Measurements from ENCODE around the gene RHO. TPM values are rescaled to one million over a fixed set of nuclear protein-coding genes. Genes with fewer than 3 reads are reported as not detected.
"Not testable (repeated sequence)": the region's sequence is repeated elsewhere in the genome, so short reads cannot be mapped to it uniquely, and the experiment has no call there.

RHO gene
- polyA plus RNA-seq, 4 donors = 0.06 to 0.19 (median 0.12) TPM; not detected in 1

DNA sequence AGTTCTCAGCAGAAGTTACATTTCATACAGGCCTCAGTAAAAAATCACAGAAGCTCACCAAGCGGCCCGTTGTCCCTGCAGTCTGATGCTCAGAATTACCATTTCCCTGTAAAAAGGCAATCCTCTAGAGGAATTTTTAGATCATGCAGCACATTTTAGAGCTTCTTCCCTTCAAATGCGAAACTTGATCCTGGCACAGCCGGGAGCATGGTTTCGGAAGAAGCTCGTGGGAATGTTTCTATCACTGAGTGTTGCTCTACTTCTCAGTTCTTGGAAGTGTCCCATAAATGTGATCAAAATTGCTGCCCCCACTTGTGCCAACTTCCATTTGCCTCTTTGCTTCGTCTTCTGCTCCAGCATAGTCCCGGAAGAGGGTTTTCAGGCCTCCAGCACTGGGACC lies 10.8 kb downstream of the RHO start:
- DNase-seq (ENCODE audit: low read depth in 4 of 4, low spot score in 2 of 4) = no peak

DNA sequence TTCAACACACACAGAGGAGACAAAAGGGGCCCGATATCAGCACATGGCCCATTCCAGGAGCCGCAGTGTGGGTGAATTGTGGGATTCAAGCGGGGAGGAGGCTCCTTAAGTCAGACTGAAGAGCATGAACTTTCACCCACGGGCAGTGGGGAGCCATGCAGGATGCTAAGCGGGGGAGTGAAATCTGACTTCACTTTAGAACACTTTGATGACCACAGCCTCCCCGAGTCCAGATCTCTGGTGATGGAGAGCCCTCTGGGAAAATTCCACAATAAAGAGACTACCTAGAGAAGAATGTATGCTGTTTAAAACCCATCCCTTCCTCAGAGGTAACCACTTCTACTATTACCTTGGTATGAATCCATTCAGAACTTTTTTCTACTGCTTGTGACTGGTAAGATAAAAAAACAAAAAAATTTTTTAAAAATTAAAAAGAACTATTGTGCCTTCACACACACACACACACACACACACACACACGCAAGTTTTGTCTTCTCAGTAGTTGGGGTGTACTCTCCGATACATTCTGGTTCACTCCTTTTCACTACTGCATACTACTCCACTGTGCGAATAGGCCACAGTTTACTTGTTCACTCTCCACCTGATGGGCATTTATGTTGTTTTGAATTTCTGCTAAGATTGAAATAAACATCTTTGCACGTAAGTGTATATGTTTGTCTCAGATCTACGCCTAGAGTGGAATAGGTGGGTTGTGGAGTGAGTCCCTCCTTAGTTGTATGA lies 12.5 kb downstream of the RHO start:
- no peak for DNase-seq (ENCODE audit: low read depth in 4 of 4, low spot score in 2 of 4)

DNA sequence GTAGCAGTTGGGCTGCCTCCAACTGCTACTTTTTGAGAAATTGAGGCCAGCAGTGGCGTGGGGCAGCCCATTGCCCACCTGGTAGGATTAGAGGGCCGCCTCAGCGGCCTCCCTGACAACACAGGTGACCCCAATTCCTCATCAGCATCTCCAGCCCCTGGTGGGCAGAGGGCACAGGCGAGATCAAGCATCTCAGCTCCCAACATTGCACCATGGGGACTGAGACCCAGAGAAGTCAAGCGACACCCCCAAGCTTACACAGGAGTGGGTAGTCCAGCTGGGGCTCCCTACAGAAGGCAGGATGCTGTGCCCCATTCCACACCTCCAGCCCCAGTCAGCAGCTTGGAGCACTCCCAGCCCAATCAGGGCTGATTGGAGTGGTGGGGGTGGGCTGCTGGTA lies 14.3 kb downstream of the RHO start:
- no peak for DNase-seq (ENCODE audit: low read depth in 4 of 4, low spot score in 2 of 4)

DNA sequence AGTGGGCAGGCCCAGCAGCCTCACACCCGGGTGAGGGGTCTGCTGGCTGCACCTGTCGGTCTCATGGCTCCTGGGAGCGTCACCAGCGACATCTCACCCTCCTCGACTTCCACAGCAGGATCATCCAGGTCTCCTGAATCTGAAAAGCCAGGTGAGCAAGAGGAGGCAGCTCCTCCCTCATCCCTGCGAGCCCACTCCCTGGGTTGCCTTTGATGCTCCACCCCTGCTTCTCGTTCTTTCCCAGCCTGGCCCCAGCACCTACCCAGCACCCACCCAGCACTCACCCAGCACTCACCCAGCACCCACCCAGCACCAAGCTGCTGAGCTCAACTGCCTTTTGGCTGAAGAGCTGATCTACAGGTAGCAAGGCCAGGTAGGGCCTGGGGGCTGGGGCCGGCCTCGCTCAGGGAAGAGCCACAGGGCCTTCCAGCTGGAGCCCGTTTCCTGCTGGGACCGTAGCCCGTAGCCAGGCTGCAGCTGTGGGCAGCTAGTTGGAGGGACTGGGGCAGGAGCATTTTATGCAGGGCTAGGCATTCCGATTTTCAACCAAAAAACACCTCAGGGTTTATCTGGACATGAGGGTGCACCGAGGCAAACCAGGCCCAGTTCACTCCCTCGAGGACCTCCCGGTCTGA lies 14.8 kb downstream of the RHO start, which contains the start of gene H1-8:
H1-8 (plus strand) TSS at position 20 of the 635 bp plus-strand sequence; CDS start at position 64, 44 bp downstream.
- no peak for DNase-seq (ENCODE audit: low read depth in 4 of 4, low spot score in 2 of 4)

DNA sequence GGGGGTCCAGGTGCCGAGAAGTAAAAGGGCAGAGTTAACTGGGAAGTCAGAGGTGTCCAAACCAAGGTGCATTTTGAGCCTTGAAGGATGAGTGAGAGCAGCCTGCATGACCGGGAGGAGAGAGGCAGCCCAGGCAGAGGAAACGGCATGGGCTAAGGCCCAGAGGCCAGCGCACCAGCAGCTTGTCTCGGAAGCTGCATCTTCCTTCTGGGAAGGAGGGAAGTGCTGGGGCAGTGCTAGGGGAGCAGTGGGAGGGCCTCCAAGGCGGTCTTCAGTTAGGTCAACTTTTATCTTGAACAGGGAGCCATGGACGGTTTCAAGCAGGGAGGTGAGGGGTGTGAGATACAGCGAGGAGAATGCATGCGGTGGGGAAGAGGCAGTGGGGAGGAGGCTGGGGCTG lies 15.6 kb downstream of the RHO start:
- no peak for DNase-seq (ENCODE audit: low read depth in 4 of 4, low spot score in 2 of 4)

DNA sequence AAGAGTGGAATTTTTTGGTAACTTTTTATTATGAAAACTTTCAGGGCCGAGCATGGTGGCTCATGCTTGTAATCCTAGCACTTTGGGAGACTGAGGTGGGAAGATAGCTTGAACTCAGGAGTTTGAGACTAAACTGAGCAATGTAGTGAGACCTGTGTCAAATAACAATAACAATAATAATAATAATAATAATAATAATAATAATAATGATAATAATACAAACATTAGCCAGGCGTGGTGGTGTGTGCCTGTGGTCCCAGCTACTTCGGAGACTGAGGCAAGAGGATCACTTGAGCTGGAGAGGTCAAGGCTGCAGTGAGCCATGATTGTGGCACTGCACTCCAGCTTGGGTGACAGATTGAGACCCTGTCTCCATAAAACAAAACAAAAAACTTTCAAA lies 17.5 kb downstream of the RHO start:
- DNase-seq (ENCODE audit: low read depth in 4 of 4, low spot score in 2 of 4) = not testable (repeated sequence)

DNA sequence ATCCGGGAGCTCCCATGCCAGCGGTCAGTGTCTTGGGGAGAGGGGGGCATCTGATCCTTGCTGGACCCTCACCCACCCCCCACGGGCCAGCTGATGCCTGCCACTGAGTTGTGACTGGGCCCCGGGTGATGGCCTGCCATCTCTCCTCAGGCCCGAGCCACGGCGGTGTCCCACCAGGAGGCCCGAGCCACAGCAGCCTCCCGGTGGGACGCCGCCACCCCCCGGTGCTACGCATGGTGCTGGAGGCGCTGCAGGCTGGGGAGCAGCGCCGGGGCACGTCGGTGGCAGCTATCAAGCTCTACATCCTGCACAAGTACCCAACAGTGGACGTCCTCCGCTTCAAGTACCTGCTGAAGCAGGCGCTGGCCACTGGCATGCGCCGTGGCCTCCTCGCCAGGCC lies 18.8 kb downstream of the RHO start:
- DNase-seq (ENCODE audit: low read depth in 4 of 4, low spot score in 2 of 4) = no peak

DNA sequence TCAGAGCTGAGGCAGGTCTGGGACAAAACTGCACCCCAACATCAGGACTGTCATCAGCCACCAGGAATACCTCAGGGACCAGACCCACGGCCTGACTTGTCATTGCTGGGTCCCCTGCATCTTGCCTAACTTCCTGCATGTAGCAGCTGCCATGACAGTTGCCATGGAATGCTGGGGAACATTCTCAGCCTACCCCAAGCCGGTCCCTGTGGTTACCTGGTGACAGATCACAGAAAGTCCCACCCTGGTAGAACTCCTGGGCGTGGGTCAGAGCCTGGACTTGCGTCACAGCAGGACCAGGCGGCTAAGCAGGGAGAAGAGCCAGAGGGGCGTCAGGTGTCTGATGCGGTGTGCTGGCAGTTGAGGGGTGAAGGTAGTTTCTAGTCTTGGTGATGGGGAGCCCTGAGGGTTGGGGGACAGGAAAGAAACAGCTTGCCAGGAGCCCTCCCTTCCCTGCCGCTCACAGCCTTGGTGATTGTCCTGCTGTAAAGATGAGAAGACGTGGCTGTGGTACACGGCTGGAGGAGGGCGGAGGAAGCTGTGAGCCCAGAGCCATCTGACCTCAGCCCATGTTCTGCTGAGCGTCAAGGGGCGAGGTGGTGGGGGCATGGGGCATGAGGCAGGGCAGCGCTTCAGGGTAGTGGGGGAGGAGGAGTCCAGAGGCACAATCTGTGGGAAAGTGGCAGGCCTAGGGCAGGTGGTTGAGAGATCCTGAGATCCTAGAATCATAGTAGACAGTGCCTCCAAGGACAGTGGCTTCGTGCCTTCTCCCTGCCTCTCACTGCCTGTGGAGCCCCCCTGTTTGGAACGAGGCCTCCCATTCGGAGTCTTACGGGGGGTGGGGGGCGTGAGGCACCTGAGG lies 19.9 kb downstream of the RHO start:
- no peak for DNase-seq (ENCODE audit: low read depth in 4 of 4, low spot score in 2 of 4)

DNA sequence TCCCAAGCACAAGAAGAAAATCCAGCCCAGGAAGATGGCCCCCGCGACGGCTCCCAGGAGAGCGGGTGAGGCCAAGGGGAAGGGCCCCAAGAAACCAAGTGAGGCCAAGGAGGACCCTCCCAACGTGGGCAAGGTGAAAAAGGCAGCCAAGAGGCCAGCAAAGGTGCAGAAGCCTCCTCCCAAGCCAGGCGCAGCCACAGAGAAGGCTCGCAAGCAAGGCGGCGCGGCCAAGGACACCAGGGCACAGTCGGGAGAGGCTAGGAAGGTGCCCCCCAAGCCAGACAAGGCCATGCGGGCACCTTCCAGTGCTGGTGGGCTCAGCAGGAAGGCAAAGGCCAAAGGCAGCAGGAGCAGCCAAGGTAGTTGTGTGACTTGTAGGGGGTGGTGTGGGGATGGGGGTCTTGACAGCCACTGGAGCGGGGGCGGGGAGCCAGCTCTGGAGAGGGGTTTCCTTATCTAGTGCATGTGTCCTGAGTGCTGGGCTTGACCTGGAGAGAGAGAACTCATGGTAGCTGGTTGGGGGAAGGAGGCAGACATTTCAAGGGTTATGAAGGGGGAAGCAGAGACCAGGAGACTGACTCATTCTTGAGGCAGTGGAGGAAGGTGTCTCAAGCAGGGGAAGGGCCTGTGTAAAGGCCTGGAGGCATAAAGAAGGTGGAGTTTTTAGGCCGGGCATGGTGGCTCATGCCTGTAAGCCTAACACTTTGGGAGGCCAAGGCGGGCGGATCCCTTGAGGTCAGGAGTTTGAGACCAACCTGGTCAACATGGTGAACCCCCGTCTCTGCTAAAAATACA lies 20.8 kb downstream of the RHO start:
- DNase-seq (ENCODE audit: low read depth in 4 of 4, low spot score in 2 of 4) = no peak

DNA sequence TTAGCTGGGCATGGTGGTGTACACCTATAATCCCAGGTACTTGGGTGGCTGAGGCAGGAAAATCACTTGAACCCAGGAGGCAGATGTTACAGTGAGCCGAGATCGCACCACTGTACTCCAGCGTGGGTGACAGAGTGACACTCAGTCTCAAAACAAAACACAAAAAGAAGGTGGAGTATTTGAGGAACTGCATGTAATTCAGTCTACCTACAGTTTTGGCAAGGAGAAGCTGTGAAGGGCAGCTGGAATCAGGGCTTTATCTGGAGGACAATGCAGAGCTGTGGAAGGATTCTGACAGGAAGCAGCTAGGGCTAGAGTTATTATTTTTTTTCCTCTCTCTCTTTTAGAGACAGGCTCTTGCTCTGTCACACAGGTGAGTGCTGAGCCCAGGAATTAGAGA lies 21.4 kb downstream of the RHO start:
- no peak for DNase-seq (ENCODE audit: low read depth in 4 of 4, low spot score in 2 of 4)

DNA sequence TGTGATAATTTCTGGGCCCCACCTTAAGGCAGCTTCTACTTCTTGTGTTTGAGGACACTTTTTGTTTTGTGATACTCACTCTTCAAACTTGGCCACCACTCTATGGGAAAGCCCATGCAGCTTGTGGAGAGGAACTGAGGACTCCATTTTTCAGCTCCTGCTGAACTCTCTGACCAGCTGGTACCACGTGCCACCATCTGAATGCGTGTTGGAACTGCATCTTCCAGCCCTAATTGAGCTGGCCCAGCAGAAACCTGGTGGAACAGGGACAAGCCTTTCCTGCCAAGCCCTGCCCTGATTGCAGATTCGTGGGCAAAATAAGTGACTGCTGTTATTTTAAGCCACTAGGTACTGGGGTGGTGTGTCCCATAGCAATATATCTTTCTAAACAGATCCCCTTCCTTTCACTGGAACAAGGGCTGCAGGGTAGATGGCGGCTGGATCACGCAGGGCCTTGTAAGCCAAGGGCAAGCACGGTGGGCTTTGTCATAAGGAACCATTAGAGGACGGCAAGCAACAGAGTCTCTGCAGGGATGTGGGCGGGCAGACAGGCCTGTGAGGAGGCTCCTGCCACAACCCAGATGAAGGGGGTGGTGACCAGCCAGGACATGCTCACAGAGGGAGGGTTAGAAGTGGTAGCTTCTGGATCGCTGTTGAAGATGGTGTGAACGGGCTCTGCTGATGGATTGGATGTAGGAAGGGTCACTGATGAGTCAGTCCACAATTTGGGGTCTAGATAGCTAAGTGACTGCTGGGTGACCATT lies 24.0 kb downstream of the RHO start:
- no peak for DNase-seq (ENCODE audit: low read depth in 4 of 4, low spot score in 2 of 4)

DNA sequence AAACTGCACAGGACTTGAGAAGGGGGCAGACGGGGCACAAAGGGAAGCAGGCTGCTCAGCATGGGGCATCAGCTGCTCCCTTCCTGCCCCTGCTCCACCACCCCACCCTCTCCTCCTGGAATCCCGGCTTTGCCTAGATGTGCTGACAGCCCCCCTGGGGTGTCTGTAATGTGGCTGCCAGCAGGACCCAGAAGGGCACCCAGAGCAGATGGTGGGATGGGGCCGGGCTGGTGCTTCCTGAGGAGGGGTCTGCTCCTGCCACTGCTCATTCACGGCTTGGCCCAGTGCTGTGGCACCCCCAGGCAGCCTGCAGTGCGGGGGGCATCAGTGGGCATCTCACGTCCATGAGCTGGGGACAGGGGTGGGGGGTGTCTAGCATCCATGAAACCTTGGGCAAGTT lies 24.7 kb downstream of the RHO start:
- DNase-seq (ENCODE audit: low read depth in 4 of 4, low spot score in 2 of 4) = no peak

DNA sequence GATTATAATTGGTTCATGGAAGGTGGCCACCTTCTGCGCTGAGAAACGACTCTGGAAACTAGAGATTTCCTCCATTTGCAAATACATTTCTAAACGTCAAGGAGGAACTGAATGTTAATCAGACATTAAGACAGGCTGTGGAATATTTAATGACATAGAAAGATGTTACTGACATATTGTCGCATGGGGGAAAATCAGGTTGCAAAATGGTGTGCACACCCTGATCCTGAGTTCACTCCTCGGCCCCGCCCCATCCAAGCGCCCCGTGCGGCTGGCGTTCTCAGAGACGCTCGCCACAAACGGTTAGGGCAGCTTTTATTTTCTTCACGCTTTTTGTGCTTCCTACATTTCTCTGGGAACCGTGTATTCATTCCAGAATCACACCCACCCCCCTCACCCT lies 25.3 kb downstream of the RHO start:
- DNase-seq (ENCODE audit: low read depth in 4 of 4, low spot score in 2 of 4) = no peak

DNA sequence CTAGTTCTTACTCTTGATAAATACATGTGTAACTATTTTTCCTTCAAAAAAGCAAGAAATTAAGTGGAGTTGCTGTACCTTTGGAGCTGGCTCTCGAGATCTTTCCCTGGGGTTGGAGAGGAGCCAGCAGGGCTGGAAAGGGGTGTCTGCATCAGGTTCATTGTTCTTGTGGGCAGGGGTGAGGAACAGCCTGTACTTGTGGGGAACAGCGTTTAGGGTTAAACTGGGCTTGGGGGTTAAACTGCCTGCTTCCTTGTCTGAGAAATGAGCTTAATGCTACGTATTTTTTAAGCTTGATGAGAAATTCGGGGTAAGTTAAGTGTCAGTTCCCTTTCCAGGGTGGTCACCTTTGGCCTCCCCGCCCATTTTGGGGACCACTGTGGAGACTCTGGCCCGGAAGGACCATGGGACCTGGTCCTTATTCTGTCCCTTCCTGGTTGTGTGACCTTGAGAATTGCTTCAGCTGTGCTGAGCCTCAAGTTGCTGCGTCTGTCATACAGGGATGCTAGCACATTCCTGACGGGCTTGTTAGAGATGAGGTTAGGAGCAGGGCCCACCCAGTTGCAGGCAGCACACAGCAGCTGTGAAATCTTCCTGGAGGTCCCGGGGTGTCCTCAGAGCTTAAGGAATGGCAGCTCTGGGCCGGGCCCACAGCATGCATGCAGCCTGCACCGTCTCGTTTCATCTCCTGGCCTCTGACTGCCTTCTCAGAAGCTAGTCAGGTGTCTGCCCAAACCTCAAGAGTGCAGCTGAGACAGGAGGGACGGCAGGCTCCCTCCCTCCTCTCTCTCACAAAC lies 26.1 kb downstream of the RHO start:
- no peak for DNase-seq (ENCODE audit: low read depth in 4 of 4, low spot score in 2 of 4)

DNA sequence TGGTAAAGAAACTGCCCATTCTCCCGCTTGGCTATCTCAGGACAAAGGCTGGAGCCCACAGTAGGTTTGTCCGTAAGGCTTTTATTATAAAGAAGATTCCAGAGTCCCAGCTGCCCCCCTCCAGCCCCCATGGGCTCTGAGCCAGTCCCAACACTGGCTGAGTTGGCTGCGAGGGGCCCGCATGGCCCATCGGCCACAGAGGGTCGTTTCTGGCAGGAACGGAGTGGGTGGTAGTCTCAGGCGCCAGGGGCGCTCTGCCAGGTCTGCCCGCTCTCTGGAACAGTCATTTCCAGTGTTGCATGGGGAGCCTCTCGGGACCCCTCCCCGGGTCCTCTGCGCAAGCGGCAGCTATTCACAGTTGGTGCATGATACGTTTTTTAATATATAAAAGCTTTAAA lies 26.7 kb downstream of the RHO start:
- DNase-seq (ENCODE audit: low read depth in 4 of 4, low spot score in 2 of 4) = no peak

DNA sequence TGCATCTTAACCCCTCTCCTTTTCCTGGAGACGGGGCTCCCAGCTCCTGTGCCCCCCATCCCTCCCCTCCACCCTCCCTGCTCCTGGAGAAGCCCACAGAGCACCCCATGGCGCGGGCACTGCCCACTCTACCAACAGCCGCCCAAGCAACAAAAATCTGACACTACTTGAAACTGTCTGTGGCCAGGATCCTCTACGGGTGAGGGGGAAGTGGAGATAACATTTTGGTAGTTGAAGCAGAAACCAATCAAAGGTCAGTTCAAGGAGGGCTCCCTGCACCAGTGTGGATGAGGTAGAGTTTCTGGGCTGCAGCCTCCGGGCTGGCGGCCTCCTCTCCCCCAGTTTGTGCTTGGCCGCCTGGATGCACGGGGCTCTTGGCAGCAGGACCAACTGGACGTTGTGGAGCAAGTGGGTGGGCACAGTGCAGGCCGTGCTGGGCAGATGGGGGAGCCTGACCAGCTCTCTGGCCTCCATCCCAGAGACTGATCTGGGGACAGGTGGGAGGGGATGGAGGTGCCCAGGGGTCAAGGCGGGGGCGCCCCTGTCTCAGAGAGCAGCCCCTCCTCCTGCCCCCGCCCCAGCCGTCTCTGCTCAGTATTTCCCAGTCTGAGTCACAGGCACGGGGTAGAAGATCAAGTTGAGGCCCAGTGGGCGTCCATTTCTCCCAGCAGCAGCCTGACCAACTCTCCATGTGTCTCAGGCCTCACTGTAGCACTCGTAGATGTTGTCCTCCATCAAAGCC lies 27.3 kb downstream of the RHO start:
- DNase-seq (ENCODE audit: low read depth in 4 of 4, low spot score in 2 of 4) = no peak

DNA sequence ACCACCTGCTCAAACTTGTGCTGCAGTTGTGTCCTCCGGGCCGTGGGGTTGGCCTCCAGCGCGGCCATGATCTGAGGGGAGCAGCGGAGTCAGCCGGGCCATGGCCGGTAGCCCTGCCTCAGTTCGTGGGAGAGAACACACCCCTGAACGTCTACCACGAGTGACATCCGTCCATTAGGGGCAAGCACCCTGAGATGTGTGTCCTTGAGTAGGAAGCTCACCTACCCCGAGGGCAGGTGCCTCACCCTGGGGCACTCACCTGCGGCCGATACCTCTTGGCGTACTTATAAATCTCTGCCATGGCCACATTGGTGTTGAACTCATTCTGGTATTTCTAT lies 27.9 kb downstream of the RHO start:
- no peak for DNase-seq (ENCODE audit: low read depth in 4 of 4, low spot score in 2 of 4)

DNA sequence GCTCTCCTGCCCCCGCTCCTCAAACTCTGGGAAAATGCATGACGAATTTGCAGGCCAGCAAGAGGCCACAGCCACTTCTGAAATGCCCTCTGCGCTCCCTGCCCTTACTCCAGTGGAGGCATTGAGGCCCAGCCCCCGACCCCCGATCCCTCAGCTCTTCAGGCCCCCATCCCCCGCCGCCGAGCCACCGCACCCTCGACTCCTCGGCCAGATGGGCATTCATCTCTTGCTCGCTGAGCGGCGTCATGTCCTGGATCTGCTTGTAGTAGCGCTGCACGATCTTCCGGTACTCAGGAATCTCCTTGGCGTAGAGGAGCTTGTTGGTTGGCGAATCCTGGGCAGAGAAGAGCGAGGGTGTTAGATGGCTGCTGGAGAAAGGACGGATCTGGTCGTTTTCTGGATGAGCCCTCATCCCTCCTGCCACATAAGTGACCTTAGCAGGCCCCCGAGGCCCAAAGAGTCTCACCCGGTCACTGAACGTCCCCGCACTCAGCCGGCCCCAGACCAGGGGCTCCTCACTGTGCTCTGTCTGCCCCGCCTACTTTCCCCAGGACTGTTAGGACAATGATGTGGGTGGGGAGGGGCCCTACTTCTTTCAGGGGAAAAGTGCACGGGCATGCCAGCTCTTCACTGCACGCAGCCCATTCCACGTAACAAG lies 28.6 kb downstream of the RHO start:
- DNase-seq (ENCODE audit: low read depth in 4 of 4, low spot score in 2 of 4) = no peak
